Measurements from ENCODE around the gene COL1A1.

The COL1A1 gene

DNA sequence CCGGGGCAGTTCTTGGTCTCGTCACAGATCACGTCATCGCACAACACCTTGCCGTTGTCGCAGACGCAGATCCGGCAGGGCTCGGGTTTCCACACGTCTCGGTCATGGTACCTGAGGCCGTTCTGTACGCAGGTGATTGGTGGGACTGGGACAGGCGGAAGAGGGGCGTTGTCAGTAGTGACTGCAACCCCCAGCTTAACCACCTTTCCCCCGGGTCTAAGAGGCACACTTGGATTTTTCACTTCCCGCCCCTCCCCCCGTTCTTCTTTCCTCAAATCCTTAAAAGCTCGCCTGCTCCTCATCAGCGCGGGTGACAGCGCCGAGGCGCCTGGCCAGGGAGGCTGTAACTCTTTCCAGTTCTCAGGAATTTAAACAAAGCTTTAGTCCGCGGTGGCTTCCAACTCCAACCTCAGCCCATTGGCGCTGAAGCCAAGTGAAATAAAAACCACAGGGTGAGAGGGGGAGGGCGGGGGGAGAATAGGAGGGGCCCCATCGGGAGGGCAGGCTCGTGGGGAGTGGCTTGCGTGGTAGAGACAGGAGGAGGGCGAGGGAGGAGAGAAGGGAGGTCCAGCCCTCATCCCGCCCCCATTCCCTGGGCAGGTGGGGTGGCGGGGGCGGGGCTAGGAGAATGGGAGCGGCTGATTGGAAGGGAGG is 1.5 kb downstream of the COL1A1 start:
- peak; percentile 26 for DNase-seq (ENCODE audit: low spot score)

DNA sequence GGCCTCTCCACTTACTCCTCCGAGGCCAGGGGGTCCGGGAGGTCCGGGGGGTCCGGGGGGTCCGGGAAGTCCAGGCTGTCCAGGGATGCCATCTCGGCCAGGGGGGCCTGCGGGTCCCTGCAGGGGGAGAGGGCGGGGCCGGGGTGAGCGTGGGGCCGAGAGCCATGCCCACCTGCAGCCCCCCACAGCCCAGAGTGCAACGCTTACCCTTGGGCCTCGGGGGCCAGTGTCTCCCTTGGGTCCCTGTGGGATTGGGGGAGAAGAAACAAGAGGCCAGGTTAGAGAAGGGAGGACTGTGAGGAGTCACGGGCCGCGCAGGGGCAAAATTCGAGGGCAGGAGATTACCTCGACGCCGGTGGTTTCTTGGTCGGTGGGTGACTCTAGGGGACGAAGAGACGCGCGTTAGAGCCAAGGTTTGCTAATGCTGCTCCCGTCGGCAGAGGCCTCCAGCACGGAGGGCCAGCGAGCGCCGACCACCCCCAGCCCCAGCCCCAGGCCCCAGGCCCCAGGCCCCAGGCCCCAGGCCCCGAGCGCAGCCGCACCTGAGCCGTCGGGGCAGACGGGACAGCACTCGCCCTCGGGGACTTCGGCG is 2.1 kb downstream of the COL1A1 start:
- DNase-seq (ENCODE audit: low spot score) = no peak

DNA sequence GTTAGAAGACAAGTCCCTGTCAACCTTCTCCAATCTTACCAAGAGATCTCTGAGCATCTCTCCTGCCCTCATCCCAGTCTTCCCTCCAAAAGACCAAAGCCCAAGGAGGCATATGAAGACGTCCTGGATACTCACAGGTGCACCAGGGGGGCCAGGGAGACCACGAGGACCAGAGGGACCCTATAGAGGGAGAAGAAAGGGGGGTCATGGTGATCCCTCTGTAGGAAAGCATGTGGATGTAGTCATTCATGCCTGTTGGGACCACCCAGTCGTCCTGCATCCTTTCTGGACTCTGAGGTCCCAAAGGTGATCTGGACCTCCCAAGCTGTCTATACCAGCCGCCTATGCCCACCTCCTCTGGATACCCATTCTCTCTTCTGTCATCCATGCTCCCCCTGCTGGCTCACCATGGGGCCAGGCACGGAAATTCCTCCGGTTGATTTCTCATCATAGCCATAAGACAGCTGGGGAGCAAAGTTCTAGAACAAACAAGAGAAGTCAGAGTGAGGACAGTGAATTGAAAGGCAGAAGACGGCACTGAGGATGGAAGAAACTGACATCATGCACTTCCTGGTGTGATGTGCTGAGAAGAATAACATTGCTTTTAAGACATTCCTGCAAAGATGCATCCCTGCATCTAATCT is 3.3 kb downstream of the COL1A1 start:
- peak; percentile 33 for DNase-seq (ENCODE audit: low spot score)

DNA sequence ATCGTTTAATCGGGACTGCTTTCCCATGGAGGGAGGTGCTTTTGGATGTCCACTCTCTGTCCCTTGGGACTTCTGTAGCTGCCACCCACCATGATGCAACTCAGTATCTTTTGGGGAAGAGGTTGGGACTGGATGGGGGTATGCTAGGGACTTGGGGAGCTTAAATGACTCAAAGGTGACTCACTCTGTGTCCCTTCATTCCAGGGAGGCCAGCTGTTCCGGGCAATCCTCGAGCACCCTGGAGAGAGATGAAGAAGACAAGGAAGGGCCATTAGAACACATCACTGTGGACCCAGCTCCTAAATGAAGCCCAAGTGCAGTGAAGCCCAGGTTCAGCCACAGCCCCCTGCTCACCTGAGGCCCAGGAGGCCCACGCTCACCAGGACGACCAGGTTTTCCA is 4.6 kb downstream of the COL1A1 start:
- no peak for DNase-seq (ENCODE audit: low spot score)

DNA sequence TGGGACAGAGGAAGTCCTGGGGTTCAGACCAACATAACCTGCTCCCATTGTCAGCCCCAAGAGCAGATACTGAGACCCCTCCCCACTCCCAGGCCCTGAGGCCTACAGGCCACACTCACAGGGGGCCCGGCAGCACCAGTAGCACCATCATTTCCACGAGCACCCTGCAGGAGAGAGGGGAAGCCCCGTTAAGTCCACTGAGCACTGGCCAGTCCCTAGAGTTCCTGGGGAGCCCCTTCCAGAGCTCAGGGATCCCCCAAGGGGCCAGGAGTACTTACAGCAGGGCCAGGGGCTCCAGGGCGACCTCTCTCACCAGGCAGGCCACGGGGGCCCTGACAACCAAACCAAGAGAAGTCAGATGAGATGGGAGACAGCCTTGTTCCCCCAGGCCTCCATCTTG is 5.4 kb downstream of the COL1A1 start:
- DNase-seq (ENCODE audit: low spot score) = no peak

DNA sequence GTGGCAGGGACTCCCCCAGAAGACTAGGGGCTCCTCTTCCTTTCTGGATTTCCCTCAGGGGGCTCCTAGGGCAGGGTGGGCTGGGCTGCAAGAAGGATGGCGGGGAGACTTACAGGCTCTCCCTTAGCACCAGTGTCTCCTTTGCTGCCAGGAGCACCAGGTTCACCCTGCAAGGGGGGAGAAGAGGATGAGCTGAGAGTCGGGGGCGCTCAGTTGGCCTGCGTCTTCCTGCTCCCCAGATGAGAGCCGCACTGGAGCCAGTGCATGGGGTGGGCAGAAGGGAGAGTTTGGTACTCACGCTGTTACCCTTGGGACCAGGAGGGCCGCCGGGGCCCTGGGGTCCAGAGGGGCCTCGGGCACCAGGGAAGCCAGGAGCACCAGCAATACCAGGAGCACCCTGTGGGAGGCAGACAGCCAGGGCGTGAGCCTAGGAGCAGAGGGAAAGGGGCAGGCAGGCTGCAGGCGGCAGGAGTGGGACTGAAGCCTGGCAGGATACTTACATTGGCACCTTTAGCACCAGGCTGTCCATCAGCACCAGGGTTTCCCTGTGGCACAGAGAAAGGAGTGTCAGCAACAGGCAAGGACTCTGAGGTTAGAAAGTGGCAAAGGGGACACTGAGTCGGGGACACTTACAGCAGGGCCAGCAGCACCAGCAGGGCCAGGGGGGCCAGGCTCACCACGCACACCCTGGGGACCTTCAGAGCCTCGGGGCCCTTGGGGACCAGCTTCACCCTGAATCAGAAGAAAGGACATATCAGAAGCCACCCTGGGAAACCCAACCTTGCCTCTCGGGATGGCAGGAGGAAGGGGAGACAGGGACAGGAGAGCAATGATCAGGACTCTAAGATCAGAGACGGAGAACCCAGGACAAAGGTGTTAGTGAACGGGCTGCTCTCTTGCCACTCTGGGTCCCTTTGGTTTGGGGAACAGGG is 6.2 kb downstream of the COL1A1 start:
- DNase-seq (ENCODE audit: low spot score) = no peak

DNA sequence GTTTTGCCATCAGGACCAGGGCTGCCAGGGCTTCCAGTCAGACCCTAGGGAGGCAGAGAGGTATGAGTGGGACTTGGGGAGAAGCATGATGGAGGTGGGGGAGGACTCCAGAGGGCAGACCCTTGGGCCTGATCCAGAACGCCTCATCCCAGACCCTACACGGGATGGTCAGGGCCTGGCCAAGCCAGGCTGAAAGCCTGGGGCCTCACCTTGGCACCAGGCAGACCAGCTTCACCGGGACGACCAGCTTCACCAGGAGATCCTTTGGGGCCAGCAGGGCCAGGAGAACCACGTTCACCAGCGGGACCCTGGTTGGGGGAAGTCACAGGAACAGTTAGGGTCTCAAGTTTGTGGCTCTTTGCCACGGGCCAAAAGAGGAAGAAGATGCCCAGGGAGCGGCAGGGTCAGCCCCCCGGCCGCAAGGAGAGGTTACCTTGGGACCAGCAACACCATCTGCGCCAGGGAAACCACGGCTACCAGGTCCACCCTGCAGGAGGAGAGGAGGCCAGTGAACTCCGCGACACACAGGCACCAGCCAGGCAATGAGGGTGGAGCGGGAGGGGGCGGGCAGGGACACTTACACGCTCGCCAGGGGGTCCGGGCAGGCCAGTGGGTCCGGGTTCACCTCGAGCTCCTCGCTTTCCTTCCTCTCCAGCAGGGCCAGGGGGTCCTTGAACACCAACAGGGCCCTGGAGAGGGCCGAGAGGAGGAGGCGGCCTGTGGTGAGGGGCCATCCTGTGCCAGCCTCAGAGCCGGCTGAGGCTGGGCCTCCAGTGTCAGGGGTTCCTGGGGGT is 7.1 kb downstream of the COL1A1 start:
- DNase-seq (ENCODE audit: low spot score) = no peak

DNA sequence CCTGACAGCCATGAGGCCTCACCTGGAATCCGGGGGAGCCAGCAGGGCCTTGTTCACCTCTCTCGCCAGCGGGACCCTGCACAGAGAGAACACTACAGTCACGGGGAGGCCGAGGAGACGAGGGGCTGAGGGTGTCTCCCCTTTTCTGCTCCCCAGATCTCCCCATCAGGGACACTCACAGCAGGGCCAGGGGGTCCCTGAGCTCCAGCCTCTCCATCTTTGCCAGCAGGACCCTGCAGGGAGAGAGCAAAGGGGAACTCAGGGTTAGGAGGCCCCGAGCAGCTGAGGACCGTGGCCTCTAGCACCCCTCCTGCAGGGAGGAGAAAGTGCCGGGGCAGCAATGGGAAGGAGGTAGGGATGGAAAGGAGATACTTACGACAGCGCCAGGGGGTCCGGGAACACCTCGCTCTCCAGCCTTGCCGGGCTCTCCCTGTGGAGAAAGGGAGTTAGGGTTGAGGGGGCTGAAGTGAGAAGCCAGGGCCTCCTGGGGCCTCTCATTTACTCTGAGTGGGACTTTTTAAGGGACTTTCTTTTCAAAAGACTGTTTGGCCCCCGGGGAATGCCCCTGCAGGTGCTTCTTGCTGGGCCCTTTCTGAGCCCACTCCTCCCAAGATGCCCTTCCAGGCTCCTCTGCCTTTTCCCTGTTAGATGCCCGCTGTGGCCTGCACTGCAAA is 8.7 kb downstream of the COL1A1 start:
- DNase-seq (ENCODE audit: low spot score) = no peak

DNA sequence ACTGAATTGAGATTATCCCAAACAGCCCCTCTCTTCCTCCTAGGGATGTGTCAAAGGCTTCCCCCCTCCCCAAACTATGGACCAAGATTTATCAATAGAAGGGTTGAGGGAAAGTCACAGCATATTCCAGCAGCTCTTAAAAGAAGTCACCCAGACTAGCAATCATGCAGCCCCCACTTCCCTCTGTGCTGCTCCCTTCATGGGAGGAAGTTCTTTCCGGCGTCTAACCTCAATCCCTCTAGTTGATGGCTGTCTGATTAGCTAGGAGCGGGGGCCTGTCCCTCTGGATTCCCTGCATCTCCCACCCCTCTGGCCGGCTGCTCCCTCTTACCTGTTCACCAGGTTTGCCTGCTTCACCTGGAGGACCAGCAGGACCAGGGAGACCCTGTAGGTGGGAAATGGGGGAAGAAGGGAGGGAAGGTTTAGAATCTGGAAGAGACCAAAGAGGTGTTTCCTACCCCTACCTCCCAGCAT is 9.2 kb downstream of the COL1A1 start:
- DNase-seq (ENCODE audit: low spot score) = no peak

DNA sequence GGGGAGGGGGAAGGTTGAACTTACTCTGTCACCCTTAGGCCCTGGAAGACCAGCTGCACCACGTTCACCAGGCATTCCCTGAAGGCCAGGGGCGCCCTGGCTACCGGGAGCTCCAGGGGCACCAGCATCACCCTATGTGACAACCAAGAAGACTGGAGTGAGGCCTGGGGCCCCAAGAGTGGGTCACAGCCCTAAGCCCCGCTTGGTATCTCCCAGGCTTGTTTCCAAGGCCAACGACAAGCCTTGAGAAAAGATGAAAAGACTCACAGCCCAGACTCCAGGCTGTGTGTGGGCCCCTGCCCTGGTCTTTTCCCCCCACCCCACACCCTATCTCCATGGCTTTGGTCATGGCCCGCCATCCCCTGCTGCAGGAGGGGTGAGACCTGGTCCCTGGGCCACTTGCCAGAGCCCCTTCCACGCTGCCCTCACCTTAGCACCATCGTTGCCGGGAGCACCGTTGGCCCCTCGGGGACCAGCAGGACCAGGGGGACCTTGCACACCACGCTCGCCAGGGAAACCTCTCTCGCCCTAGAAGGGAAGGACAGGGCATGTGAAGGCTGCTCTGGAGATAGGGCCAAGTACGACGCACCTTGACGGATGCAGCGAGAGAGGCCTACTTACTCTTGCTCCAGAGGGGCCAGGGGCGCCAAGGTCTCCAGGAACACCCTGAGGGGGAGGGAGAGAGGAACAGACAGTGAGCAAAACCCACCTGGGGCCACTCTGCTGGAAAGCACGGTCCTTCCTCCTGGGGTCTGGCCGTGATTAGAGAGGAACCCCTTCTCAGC is 9.9 kb downstream of the COL1A1 start:
- DNase-seq (ENCODE audit: low spot score) = no peak

DNA sequence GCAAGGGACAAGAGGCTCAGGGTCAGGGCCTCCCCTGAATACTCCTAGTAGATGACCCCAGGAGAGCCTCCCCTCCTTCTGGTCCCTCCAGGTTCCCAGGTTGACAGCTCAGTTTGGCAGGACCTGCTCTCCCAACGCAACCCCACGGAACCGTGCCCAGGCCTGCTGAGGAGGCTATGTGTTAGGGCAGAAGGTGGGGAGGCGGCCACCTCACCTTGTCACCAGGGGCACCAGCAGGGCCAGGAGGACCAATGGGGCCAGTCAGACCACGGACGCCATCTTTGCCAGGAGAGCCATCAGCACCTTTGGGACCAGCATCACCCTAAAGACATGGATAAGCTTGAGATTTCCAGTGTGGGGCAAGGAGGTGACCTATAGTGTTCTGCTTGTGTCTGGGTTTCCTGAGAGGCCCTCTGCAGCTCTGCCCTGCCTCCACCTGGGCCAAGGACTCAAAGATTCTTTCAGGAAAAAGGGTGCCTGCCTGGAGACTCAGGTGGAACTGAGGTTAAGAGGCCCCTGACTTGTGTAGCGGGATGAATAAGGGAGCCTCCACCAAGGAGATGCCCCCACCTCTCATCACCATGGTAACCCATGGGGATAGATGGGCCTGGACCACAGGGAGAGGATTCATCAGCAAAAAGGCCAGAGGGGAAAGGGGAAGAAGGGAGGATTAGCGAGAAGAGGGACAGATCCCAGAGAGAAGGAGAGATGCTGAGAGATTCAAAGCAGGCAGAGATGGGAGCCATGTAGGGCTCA is 10.7 kb downstream of the COL1A1 start:
- no peak for DNase-seq (ENCODE audit: low spot score)

DNA sequence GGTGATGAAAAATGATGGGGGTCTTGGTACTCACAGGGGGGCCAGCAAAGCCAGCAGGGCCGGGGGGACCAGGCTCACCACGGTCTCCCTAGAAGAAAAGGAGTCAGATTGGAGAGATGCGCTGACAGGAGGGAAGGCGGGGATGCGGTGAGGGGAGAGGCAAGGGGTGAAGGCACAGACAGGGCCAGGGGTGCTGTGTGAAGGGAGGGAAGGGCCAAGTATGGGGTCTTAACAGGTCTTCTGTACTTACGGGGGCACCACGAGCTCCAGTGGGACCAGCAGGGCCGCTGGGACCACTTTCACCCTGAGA is 11.2 kb downstream of the COL1A1 start:
- no peak for DNase-seq (ENCODE audit: low spot score)

DNA sequence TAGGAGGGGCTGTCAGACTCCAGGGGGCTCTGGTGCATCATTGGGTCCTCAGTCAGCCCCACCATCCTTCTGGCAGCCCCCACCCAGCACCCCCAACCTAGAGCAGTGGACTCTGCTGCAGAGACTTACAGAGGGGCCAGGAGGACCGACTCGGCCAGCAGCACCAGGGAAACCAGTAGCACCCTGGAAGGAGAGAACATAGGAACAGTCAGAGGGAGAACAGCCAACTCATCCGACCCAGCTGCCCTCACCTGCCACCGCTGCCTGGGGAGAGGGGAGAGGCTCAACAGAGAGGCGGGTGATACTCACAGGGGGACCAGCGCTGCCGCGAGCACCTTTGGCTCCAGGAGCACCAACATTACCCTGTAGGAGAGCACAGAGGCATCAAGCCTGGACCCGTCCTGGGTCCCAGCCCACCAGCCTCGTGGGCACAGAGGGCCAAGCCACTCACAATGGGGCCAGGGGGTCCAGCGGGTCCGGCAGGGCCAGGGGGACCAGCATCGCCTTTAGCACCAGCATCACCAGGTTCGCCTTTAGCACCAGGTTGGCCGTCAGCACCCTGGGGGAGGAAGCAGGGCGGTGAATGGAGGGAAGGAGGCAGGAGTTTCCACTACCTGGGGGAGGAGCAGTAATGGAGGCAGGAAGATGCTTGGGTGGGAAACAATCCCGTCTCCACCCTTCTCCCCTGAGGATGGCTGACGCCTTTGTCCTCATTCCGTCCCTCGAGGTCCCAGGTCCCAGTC is 11.7 kb downstream of the COL1A1 start:
- no peak for DNase-seq (ENCODE audit: low spot score)

DNA sequence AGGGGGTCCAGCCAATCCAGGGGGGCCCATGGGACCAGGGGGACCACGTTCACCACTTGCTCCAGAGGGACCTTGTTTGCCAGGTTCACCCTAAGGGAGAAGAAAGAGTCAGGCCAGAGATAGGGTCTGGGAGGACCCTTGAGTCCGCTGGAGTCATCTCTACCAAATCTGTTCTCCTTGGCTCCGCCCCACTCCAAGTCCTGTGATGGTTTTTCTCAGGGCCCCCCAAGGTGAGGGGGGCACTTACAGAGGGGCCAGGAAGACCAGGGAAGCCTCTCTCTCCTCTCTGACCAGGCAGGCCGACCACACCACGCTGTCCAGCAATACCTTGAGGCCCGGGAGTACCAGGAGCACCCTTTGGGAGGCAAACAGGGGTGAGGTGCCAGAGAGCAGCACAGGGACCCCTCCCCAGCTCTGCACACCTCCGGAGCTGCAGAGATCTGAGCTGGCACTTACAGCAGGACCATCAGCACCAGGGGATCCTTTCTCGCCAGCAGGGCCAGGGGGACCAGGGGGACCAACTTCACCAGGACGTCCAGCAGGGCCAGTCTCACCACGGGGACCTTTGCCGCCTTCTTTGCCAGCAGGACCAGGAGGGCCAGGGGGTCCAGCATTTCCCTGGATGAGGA is 12.4 kb downstream of the COL1A1 start:
- DNase-seq (ENCODE audit: low spot score) = no peak

DNA sequence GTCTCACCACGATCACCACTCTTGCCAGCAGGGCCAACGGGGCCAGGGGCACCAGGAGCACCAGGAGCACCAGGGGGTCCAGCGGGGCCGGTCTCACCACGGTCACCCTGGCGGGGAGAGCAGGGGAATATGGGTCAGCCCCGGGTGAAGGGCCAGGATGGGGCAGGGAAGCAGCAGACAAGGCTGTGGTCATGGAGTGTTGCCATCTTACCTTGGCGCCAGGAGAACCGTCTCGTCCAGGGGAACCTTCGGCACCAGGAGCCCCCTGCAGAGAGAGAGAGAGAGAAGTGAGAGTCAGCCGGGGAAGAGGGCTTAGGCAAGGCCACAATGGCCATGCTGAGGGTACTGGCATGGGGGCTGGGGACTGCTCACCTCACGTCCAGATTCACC is 12.9 kb downstream of the COL1A1 start:
- no peak for DNase-seq (ENCODE audit: low spot score)

DNA sequence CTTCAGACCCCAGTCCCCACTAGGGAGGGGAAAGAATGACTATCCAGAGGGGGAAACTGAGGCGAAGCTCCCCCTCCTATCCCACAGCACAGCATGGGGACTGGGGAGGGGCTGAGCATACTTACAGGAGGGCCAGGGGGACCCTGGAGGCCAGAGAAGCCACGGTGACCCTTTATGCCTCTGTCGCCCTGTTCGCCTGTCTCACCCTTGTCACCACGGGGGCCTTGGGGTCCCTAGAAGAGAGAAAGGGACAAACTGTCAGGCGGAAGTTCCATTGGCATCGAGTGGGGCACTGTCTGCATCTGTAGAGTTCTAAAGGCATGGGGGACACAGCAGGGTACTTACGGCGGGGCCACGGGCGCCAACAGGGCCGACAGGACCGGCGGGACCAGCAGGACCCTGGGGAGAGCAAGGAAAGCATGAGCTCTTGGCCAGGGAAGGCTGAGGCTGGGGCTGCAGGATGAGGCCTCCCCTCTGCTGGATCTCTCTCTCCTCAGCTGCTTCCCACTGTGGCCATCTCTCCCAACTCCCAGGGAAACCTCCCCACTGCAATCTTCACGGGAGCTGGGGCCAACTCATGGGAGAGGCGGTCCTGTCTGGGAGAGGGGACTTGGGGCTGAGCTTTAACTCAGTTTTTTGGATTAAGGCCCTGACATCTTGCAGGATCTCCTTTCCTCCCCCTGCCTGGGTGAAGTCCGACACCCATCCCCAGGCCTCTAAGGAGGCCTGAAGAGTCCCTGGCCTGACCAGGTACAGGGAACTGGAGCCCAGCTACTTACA is 13.5 kb downstream of the COL1A1 start:
- no peak for DNase-seq (ENCODE audit: low spot score)

DNA sequence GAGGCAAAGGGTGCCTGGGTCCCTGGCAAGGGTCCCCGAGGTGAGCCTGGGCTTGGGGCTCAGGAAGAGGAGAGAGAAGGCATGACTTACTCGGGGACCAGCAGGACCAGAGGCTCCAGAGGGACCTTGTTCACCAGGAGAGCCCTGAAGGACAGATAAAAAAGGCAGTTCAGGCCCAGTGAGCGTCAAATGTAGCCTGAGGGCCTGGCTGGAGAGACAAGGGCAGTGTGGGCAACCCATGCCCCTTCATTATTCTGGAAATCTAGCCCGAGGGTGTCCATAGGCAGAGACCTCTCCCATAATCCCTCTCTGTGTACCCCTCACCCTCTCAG is 14.1 kb downstream of the COL1A1 start:
- no peak for DNase-seq (ENCODE audit: low spot score)

Measured in globus pallidus (tissue), 1 donor.